MM.1S (cell line): ENCODE data around the gene JMJD6.

ENCODE experiments used
- DNase-seq: peaks from one replicate; pipeline ENCODE4 v3.0.0-alpha.2; 2015
- H2AFZ ChIP-seq: fragments of 300-600 bp; sonication (generic); 2 replicates; pipeline ENCODE4 v1.6.0; 2016; ENCODE audit warnings: antibody characterized with exemption, low read length
- H3F3A ChIP-seq: fragments of 300-600 bp; sonication (generic); 2 replicates; pipeline ENCODE4 v1.6.1; 2016; ENCODE audit warnings: mild to moderate bottlenecking, antibody characterized with exemption, low read length, moderate library complexity, mixed read lengths; ENCODE audit not compliant: insufficient read depth
- H3K27ac ChIP-seq: fragments of 300-600 bp; sonication (generic); 2 replicates; pipeline ENCODE4 v1.5.1; 2016; ENCODE audit warnings: mild to moderate bottlenecking, low read length
- H3K27me3 ChIP-seq: fragments of 300-600 bp; sonication (generic); replicated peaks from 2 replicates; pipeline ENCODE4 v1.6.0; 2016; ENCODE audit warnings: low read length; ENCODE audit not compliant: insufficient read depth
- H3K36me3 ChIP-seq: fragments of 300-600 bp; sonication (generic); replicated peaks from 2 replicates; pipeline ENCODE4 v1.6.1; 2016; ENCODE audit warnings: mild to moderate bottlenecking, low read length, mixed read lengths; ENCODE audit not compliant: insufficient read depth
- H3K4me1 ChIP-seq: fragments of 300-600 bp; sonication (generic); 2 replicates; pipeline ENCODE4 v1.6.1; 2016; ENCODE audit warnings: low read length, mixed read lengths
- H3K4me2 ChIP-seq: fragments of 300-600 bp; sonication (generic); 2 replicates; pipeline ENCODE4 v1.6.0; 2016; ENCODE audit warnings: low read depth, low read length
- H3K4me3 ChIP-seq: fragments of 300-600 bp; sonication (generic); 2 replicates; pipeline ENCODE4 v1.5.1; 2016; ENCODE audit warnings: low read length, mixed read lengths
- H3K79me2 ChIP-seq: fragments of 300-600 bp; sonication (generic); 2 replicates; pipeline ENCODE4 v1.6.1; 2016; ENCODE audit warnings: mixed run types, low read length, mixed read lengths
- H3K9ac ChIP-seq: fragments of 300-600 bp; sonication (generic); 2 replicates; pipeline ENCODE4 v1.6.1; 2016; ENCODE audit warnings: low read length, mixed read lengths
- H3K9me2 ChIP-seq: fragments of 300-600 bp; sonication (generic); replicated peaks from 2 replicates; pipeline ENCODE4 v1.6.1; 2016; ENCODE audit warnings: mild to moderate bottlenecking, low read length, mixed read lengths; ENCODE audit not compliant: insufficient read depth
- H3K9me3 ChIP-seq: fragments of 300-600 bp; sonication (generic); replicated peaks from 2 replicates; pipeline ENCODE4 v1.6.1; 2016; ENCODE audit warnings: mild to moderate bottlenecking, low read length, mixed read lengths; ENCODE audit not compliant: insufficient read depth
- H4K20me1 ChIP-seq: fragments of 300-600 bp; sonication (generic); 2 replicates; pipeline ENCODE4 v1.6.1; 2016; ENCODE audit warnings: mild to moderate bottlenecking, low read length, moderate library complexity, mixed read lengths; ENCODE audit not compliant: insufficient read depth
- CTCF ChIP-seq: fragments of 300-600 bp; sonication (generic); IDR thresholded peaks from 2 replicates; pipeline ENCODE4 v1.5.1; 2016; ENCODE audit warnings: antibody characterized with exemption, low read length, mixed read lengths
- EZH2 ChIP-seq: fragments of 300-600 bp; sonication (generic); optimal IDR thresholded peaks from 2 replicates; pipeline ENCODE3; 2017; ENCODE audit warnings: low read depth, mild to moderate bottlenecking, antibody characterized with exemption, low read length, mixed read lengths
- EZH2phosphoT487 ChIP-seq: fragments of 300-600 bp; sonication (generic); IDR thresholded peaks from 2 replicates; pipeline ENCODE4 v1.6.1; 2018; ENCODE audit warnings: antibody characterized with exemption, low read length

JMJD6 gene

GRCh38 chr17:76716839-76717215 lies 9.6 kb downstream of the JMJD6 start:
- H2AFZ ChIP-seq: no peak overlapping the region
- TF ChIP-seq EZH2: no peak
- TF ChIP-seq EZH2phosphoT487: no peak
- TF ChIP-seq CTCF: no peak
- H3K9ac ChIP-seq: no peak overlapping the region
- no peak for DNase-seq
- peaks cover 22% of the 10 kb centered on the region for H3F3A ChIP-seq
- H3K4me3 ChIP-seq: no peak overlapping the region
- no peaks in the 10 kb centered on the region for H3K9me3 ChIP-seq
- H3K27ac ChIP-seq: no peak overlapping the region
- H3K79me2 ChIP-seq: peaks cover 46% of the 10 kb centered on the region
- H3K27me3 ChIP-seq: no peaks in the 10 kb centered on the region
- H3K9me2 ChIP-seq: no peaks in the 10 kb centered on the region
- no peak overlapping the region for H3K4me2 ChIP-seq
- peaks cover 24% of the 10 kb centered on the region for H3K4me1 ChIP-seq
- H4K20me1 ChIP-seq: no peaks in the 10 kb centered on the region
- peaks cover 7% of the 10 kb centered on the region; the same call in 1 of the 2 replicates for H3K36me3 ChIP-seq

DNA sequence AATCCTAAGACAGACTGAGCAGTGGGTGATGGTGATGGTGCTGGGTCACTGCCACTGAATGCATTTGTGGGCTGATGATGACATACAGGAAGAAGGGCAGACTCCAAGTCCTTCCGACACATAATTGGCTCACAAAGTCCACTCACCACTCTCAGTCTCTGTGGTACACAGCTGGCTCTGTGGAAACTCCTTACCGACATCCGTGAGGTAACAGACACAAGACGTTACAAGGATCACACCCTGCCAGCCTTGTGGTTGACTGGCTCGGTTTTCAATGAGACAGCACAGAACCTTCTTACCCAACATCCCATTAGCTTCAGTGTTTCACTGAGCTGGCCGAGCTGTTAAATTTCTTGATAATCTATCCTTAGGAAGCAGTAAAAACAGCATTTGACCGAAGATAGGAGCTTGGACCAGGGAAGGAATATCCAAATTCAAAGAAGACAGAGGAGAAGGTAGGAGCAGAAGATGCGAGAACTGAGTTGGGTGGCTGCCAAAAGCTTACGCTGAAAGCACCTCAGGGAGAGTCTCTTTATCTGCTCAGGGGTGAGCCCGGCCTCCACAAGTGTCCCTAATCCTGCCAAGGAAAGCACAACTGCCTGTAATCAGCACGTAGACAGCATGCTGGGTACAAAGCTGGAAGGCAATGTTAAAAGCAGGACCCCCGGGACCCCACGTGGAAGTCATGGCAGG lies 10.1 kb downstream of the JMJD6 start:
- peaks cover 23% of the 10 kb centered on the region for H3K4me1 ChIP-seq
- H3K9me2 ChIP-seq: no peaks in the 10 kb centered on the region
- H3K4me2 ChIP-seq: peak overlapping the region; percentile 82; the same call in 1 of the 2 replicates
- no peak for DNase-seq
- no peaks in the 10 kb centered on the region for H3K27me3 ChIP-seq
- peaks cover 27% of the 10 kb centered on the region for H3F3A ChIP-seq
- H3K9ac ChIP-seq: no peak overlapping the region
- no peak for TF ChIP-seq EZH2phosphoT487
- no peak for TF ChIP-seq CTCF
- no peak for TF ChIP-seq EZH2
- peaks cover 7% of the 10 kb centered on the region; the same call in 1 of the 2 replicates for H3K36me3 ChIP-seq
- peak overlapping the region; percentile 80; the same call in 1 of the 2 replicates for H3K27ac ChIP-seq
- H3K9me3 ChIP-seq: no peaks in the 10 kb centered on the region
- H3K79me2 ChIP-seq: peaks cover 40% of the 10 kb centered on the region
- H3K4me3 ChIP-seq: no peak overlapping the region
- H4K20me1 ChIP-seq: no peaks in the 10 kb centered on the region
- no peak overlapping the region for H2AFZ ChIP-seq

DNA sequence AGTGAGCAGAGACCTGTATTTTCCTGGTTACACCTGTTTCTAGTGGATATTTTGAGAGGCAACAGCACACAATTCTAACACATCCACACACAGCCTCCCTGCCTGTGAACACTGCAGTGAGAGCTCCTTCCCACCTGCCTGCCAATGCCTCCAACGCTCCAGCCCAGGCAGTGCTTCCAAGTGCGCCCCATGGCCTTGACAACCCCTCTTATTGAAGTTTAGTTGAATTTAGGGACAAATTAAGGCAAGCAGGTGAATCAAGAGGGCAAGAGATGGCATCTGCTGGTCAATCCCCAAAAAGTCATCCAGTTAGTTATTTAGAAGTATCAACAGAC lies 10.9 kb downstream of the JMJD6 start:
- TF ChIP-seq EZH2: no peak
- no peak for TF ChIP-seq EZH2phosphoT487
- TF ChIP-seq CTCF: no peak
- H3K36me3 ChIP-seq: peaks cover 3% of the 10 kb centered on the region; the same call in 1 of the 2 replicates

More for the DNA sequence above, 10.9 kb downstream of the JMJD6 start:
- H3K4me1 ChIP-seq: peaks cover 23% of the 10 kb centered on the region
- no peaks in the 10 kb centered on the region for H3K9me3 ChIP-seq
- no peaks in the 10 kb centered on the region for H3K27me3 ChIP-seq
- H3K27ac ChIP-seq: peak overlapping the region; percentile 80
- peak overlapping the region; percentile 50; the same call in 1 of the 2 replicates for H3K9ac ChIP-seq
- peak overlapping the region; percentile 26 for H3K4me3 ChIP-seq
- peaks cover 32% of the 10 kb centered on the region for H3K79me2 ChIP-seq
- no peak for DNase-seq
- H3F3A ChIP-seq: peaks cover 29% of the 10 kb centered on the region
- H4K20me1 ChIP-seq: no peaks in the 10 kb centered on the region
- no peaks in the 10 kb centered on the region for H3K9me2 ChIP-seq
- no peak overlapping the region; the same call in 1 of the 2 replicates for H2AFZ ChIP-seq
- H3K4me2 ChIP-seq: peak overlapping the region; percentile 82
